ENCODE data around the gene DERL2.

The DERL2 gene

DNA sequence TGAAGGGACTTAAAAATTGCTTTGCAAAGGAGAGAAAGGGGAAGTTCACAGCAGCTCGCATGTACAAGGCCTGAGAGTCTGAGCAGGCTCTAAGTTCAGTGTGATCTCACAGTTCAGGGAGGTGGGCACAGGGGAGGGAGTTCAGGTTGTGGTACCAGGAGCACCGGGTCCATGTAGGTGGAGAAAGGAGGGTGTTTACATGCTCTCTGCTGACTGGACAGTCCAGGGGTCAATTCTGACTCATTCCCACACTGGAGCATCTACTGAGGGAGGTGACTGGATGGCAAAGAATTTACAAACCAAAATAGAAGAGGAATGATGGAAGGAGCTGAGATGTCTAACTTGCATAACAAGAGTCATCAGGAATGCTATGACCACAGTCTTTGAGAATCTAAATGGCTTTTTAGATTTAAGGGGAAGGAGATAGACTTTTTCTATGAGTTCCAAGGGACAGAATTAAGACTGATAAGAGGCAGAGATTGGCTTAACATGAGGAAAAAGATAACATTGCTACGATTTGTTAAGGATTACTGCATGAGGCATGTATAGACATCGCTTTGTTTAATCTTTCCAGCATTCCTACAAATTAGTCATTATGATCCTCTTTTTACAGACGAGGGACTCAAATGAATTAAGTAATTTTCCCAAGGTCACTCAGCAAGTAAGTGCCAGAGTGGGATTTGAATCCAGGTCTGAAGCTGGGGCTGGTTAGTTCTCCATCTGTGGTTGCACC, 30.2 kb upstream of the DERL2 start:
- Histone ChIP-seq H3K4me2 (ENCODE audit: low read length) (no peak overlapping the region), H2BK120ac (ENCODE audit: low read depth, low read length) (no peak overlapping the region), H3K36me3 (ENCODE audit: control insufficient read depth, insufficient read depth, low read length) (no peaks in the 10 kb centered on the region), H3K4me3 (ENCODE audit: low read length) (no peak overlapping the region), H4K5ac (ENCODE audit: low read length) (no peak overlapping the region), H2BK15ac (replicated peaks; ENCODE audit: low read depth) (no peak overlapping the region), H3K27me3 (ENCODE audit: insufficient read depth, low read length, poor library complexity) (no peaks in the 10 kb centered on the region), H3K79me1 (ENCODE audit: low read length) (no peaks in the 10 kb centered on the region), H3K4ac (ENCODE audit: low read depth, low read length) (no peak overlapping the region), H3K23ac (ENCODE audit: low read length) (no peak overlapping the region), H3K27ac (ENCODE audit: low read depth, low read length) (no peak overlapping the region), H3K18ac (ENCODE audit: low read length) (no peak overlapping the region), H3K4me1 (ENCODE audit: control insufficient read depth, low read depth, low read length) (no peaks in the 10 kb centered on the region), H4K8ac (ENCODE audit: low read depth, low read length) (no peak overlapping the region), H3K56ac (ENCODE audit: low read length) (no peak overlapping the region), H2BK5ac (ENCODE audit: low read length) (no peak overlapping the region), H3K79me2 (ENCODE audit: control insufficient read depth, insufficient read depth, low read length) (no peaks in the 10 kb centered on the region), H3K9ac (ENCODE audit: low read length) (no peak overlapping the region), H2AK5ac (ENCODE audit: low read length) (no peak overlapping the region)
- DNase-seq: peak; percentile 78
- WGBS (ENCODE audit: extremely low coverage, insufficient coverage, low lambda C conversion rate): no CpG with 5 or more reads among the region's 5 CpGs

DNA sequence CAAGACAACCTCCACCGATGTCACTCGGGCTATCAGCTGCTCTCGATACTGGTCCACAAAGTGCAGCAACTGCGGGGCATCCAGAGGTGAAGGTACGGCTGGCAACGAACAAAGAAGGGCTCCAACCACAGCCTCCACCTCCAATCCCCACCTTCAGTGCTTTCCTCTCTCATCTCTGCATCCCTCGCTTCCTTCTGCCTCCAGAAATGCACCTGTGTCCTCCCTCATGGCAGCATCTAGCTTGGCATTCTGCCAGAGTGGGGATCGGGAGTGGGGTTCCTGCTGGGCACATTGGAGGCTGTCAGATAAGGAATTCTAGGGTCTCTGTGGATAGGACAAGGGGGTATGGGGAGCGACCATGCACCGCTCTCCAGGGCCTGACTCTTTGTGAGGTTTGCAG, 29.0 kb upstream of the DERL2 start:
- H3K27ac ChIP-seq (ENCODE audit: low read depth, low read length): no peak overlapping the region
- H3K79me1 ChIP-seq (ENCODE audit: low read length): no peaks in the 10 kb centered on the region
- no peak overlapping the region for H3K4me2 ChIP-seq (ENCODE audit: low read length)
- no peaks in the 10 kb centered on the region for H3K27me3 ChIP-seq (ENCODE audit: insufficient read depth, low read length, poor library complexity)
- no peaks in the 10 kb centered on the region for H3K36me3 ChIP-seq (ENCODE audit: control insufficient read depth, insufficient read depth, low read length)
- no peak overlapping the region for H2BK5ac ChIP-seq (ENCODE audit: low read length)
- no peak overlapping the region for H3K4me3 ChIP-seq (ENCODE audit: low read length)
- no peak overlapping the region for H4K5ac ChIP-seq (ENCODE audit: low read length)
- WGBS (ENCODE audit: extremely low coverage, insufficient coverage, low lambda C conversion rate): no CpG with 5 or more reads among the region's 10 CpGs
- H2BK15ac ChIP-seq (replicated peaks; ENCODE audit: low read depth): no peak overlapping the region
- no peak overlapping the region for H3K56ac ChIP-seq (ENCODE audit: low read length)
- H3K79me2 ChIP-seq (ENCODE audit: control insufficient read depth, insufficient read depth, low read length): no peaks in the 10 kb centered on the region
- H3K4me1 ChIP-seq (ENCODE audit: control insufficient read depth, low read depth, low read length): no peaks in the 10 kb centered on the region
- no peak overlapping the region for H2BK120ac ChIP-seq (ENCODE audit: low read depth, low read length)
- H4K8ac ChIP-seq (ENCODE audit: low read depth, low read length): no peak overlapping the region
- no peak for DNase-seq
- H3K18ac ChIP-seq (ENCODE audit: low read length): no peak overlapping the region
- H3K4ac ChIP-seq (ENCODE audit: low read depth, low read length): no peak overlapping the region
- H3K23ac ChIP-seq (ENCODE audit: low read length): no peak overlapping the region
- H2AK5ac ChIP-seq (ENCODE audit: low read length): no peak overlapping the region
- H3K9ac ChIP-seq (ENCODE audit: low read length): no peak overlapping the region

DNA sequence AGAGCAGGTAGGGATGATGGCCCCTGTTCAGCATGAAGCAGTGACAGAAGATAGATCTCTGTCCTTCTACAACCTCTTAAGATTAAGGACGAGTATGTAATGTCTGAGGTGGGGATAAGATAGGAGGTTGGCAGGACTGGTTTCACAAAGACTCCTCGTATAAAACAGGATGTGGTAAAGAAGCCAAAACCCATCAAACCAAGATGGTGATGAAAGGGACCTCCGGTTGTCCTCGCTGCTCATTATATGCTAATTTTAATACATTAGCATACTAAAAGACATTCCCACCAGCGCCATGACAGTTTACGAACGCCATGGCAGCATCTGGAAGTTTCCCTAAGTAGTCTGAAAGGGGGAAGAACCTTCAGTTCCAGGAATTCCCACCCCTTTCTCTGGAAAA, 27.6 kb upstream of the DERL2 start:
- Histone ChIP-seq H3K9ac (ENCODE audit: low read length) (no peak overlapping the region), H2BK15ac (replicated peaks; ENCODE audit: low read depth) (no peak overlapping the region), H3K79me1 (ENCODE audit: low read length) (no peaks in the 10 kb centered on the region), H2BK120ac (ENCODE audit: low read depth, low read length) (no peak overlapping the region), H3K4me1 (ENCODE audit: control insufficient read depth, low read depth, low read length) (no peaks in the 10 kb centered on the region), H3K4me3 (ENCODE audit: low read length) (no peak overlapping the region), H3K27me3 (ENCODE audit: insufficient read depth, low read length, poor library complexity) (no peaks in the 10 kb centered on the region), H3K18ac (ENCODE audit: low read length) (no peak overlapping the region), H3K27ac (ENCODE audit: low read depth, low read length) (no peak overlapping the region), H2AK5ac (ENCODE audit: low read length) (no peak overlapping the region), H4K8ac (ENCODE audit: low read depth, low read length) (no peak overlapping the region), H3K79me2 (ENCODE audit: control insufficient read depth, insufficient read depth, low read length) (no peaks in the 10 kb centered on the region), H3K4me2 (ENCODE audit: low read length) (no peak overlapping the region), H4K5ac (ENCODE audit: low read length) (no peak overlapping the region), H3K4ac (ENCODE audit: low read depth, low read length) (no peak overlapping the region), H3K36me3 (ENCODE audit: control insufficient read depth, insufficient read depth, low read length) (no peaks in the 10 kb centered on the region), H2BK5ac (ENCODE audit: low read length) (no peak overlapping the region), H3K56ac (ENCODE audit: low read length) (no peak overlapping the region), H3K23ac (ENCODE audit: low read length) (no peak overlapping the region)
- DNase-seq: peak; percentile 57
- no CpG with 5 or more reads among the region's 7 CpGs for WGBS (ENCODE audit: extremely low coverage, insufficient coverage, low lambda C conversion rate)

GRCh38 chr17:5511401-5512225, 25.6 kb upstream of the DERL2 start:
- Histone ChIP-seq H4K8ac (ENCODE audit: low read depth, low read length) (no peak overlapping the region), H3K27ac (ENCODE audit: low read depth, low read length) (no peak overlapping the region), H2AK5ac (ENCODE audit: low read length) (no peak overlapping the region), H3K27me3 (ENCODE audit: insufficient read depth, low read length, poor library complexity) (no peaks in the 10 kb centered on the region), H2BK120ac (ENCODE audit: low read depth, low read length) (no peak overlapping the region), H3K9ac (ENCODE audit: low read length) (no peak overlapping the region), H3K79me2 (ENCODE audit: control insufficient read depth, insufficient read depth, low read length) (no peaks in the 10 kb centered on the region), H3K23ac (ENCODE audit: low read length) (no peak overlapping the region), H3K4me3 (ENCODE audit: low read length) (no peak overlapping the region), H2BK15ac (replicated peaks; ENCODE audit: low read depth) (no peak overlapping the region), H3K4me1 (ENCODE audit: control insufficient read depth, low read depth, low read length) (no peaks in the 10 kb centered on the region), H4K5ac (ENCODE audit: low read length) (no peak overlapping the region), H3K56ac (ENCODE audit: low read length) (no peak overlapping the region), H3K4ac (ENCODE audit: low read depth, low read length) (no peak overlapping the region), H3K18ac (ENCODE audit: low read length) (no peak overlapping the region), H3K36me3 (ENCODE audit: control insufficient read depth, insufficient read depth, low read length) (no peaks in the 10 kb centered on the region), H3K79me1 (ENCODE audit: low read length) (no peaks in the 10 kb centered on the region), H2BK5ac (ENCODE audit: low read length) (no peak overlapping the region), H3K4me2 (ENCODE audit: low read length) (no peak overlapping the region)
- peak; percentile 48 for DNase-seq
- no CpG with 5 or more reads among the region's 17 CpGs for WGBS (ENCODE audit: extremely low coverage, insufficient coverage, low lambda C conversion rate)

GRCh38 chr17:5510771-5511170, 24.8 kb upstream of the DERL2 start:
- Histone ChIP-seq H3K79me2 (ENCODE audit: control insufficient read depth, insufficient read depth, low read length) (no peaks in the 10 kb centered on the region), H4K8ac (ENCODE audit: low read depth, low read length) (no peak overlapping the region), H3K27me3 (ENCODE audit: insufficient read depth, low read length, poor library complexity) (no peaks in the 10 kb centered on the region), H2BK5ac (ENCODE audit: low read length) (no peak overlapping the region), H2BK120ac (ENCODE audit: low read depth, low read length) (no peak overlapping the region), H2BK15ac (replicated peaks; ENCODE audit: low read depth) (no peak overlapping the region), H3K23ac (ENCODE audit: low read length) (no peak overlapping the region), H3K4me2 (ENCODE audit: low read length) (no peak overlapping the region), H3K4me3 (ENCODE audit: low read length) (no peak overlapping the region), H3K27ac (ENCODE audit: low read depth, low read length) (no peak overlapping the region), H3K36me3 (ENCODE audit: control insufficient read depth, insufficient read depth, low read length) (no peaks in the 10 kb centered on the region), H2AK5ac (ENCODE audit: low read length) (no peak overlapping the region), H3K79me1 (ENCODE audit: low read length) (no peaks in the 10 kb centered on the region), H3K4me1 (ENCODE audit: control insufficient read depth, low read depth, low read length) (no peaks in the 10 kb centered on the region), H4K5ac (ENCODE audit: low read length) (no peak overlapping the region), H3K18ac (ENCODE audit: low read length) (no peak overlapping the region), H3K56ac (ENCODE audit: low read length) (no peak overlapping the region), H3K4ac (ENCODE audit: low read depth, low read length) (no peak overlapping the region), H3K9ac (ENCODE audit: low read length) (no peak overlapping the region)
- no peak for DNase-seq
- no CpG with 5 or more reads among the region's 8 CpGs for WGBS (ENCODE audit: extremely low coverage, insufficient coverage, low lambda C conversion rate)

Measured in mesendoderm (in vitro differentiated cells).